Measurements from ENCODE around the gene CDKN3. TPM values are rescaled to one million over a fixed set of nuclear protein-coding genes. Genes with fewer than 3 reads are reported as not detected.
"Not testable (repeated sequence)": the region's sequence is repeated elsewhere in the genome, so short reads cannot be mapped to it uniquely, and the experiment has no call there.

CDKN3 gene
- total and polyA plus RNA-seq, 2 experiments from 2014 or later: 19.6 to 43.9 TPM

DNA sequence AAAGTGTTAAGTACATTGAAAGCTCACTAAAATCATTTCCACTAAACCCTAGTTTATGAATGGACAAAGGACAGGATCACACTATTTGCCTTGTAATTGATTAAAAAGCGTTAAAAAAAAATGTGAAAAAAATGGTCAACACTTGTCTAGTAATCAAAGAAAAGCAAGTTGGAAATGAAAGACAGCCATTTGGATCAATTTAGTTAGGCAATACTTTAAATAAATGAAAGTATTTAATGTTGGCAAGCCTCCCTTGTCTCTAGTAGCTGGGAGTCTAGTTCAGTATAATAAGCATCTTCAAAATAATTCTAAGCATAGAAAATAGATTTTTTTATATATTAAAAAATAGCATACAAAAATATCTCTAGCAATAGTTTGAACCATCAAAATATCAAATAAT, 58.6 kb downstream of the CDKN3 start:
- H3K4me1 ChIP-seq (ENCODE audit: low read depth): no peaks in the 10 kb centered on the region
- no peak for DNase-seq (ENCODE audit: low read depth in 1 of 2, low spot score in 1 of 2)
- no peak overlapping the region for H3K27ac ChIP-seq
- H3K36me3 ChIP-seq: no peaks in the 10 kb centered on the region
- no peaks in the 10 kb centered on the region for H3K27me3 ChIP-seq
- H3K9me3 ChIP-seq (ENCODE audit: low read depth): no peaks in the 10 kb centered on the region
- TF ChIP-seq, protein P1, sequence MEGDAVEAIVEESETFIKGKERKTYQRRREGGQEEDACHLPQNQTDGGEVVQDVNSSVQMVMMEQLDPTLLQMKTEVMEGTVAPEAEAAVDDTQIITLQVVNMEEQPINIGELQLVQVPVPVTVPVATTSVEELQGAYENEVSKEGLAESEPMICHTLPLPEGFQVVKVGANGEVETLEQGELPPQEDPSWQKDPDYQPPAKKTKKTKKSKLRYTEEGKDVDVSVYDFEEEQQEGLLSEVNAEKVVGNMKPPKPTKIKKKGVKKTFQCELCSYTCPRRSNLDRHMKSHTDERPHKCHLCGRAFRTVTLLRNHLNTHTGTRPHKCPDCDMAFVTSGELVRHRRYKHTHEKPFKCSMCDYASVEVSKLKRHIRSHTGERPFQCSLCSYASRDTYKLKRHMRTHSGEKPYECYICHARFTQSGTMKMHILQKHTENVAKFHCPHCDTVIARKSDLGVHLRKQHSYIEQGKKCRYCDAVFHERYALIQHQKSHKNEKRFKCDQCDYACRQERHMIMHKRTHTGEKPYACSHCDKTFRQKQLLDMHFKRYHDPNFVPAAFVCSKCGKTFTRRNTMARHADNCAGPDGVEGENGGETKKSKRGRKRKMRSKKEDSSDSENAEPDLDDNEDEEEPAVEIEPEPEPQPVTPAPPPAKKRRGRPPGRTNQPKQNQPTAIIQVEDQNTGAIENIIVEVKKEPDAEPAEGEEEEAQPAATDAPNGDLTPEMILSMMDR (IDR thresholded peaks at IDR 0.05; ENCODE audit: low read depth, low read length): no peak
- H3K4me3 ChIP-seq: no peak overlapping the region

DNA sequence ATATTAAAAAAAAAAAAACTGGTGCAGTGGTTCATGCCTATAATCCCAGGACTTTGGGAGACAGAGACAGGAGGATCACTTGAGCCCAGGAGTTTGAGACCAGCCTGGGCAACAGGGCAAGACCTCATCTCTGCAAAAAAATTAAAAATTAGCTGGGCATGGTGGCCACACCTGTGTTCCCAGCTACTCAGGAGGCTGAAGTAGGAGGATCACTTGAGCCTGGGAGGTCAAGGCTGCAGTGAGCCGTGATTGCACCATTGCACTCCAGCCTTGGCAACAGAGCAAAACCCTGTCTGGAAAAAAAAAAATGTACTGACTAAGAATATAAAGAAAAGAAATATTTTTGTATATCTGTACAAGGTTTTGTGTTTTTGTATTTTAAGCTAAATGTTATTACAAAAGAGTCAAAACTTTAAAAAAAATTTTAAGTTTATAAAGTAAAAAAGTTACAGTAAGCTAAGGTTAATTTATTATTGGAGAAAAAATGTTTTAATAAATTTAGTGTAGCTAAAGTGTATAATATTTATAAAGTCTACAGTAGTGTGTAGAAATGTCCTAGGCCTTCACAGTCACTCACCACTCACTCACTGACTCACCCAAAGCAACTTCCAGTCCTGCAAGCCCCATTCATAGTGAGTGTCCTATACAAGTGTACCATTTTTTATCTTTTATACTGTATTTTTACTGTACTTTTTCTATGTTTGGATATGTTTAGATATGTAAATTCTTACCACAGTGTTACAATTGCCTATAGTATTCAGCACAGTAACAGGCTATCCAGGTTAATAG, 60.2 kb downstream of the CDKN3 start:
- not testable (repeated sequence) for H3K27me3 ChIP-seq; H3K4me1 ChIP-seq (ENCODE audit: low read depth); DNase-seq (ENCODE audit: low read depth in 1 of 2, low spot score in 1 of 2); H3K36me3 ChIP-seq; H3K9me3 ChIP-seq (ENCODE audit: low read depth); H3K4me3 ChIP-seq; H3K27ac ChIP-seq

DNA sequence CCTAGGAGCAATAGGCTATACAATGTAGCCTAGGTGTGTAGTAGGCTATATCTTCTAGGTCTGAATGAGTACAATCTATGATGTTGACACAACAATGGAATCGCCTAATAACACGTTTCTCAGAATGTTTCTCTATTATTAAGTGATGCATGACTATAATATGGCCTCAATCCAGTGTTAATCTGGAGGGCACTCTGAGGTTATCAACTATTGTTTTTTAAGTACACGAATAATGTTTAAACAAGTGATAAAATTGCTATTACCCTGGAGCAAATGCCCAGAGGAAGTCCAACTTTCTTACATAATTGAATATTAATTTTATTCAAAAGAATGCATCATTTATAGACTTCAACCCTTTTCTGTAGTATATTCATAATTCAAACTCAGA, 60.8 kb downstream of the CDKN3 start:
- Histone ChIP-seq H3K4me1 (ENCODE audit: low read depth) (no peaks in the 10 kb centered on the region), H3K36me3 (no peaks in the 10 kb centered on the region), H3K27ac (no peak overlapping the region), H3K4me3 (no peak overlapping the region), H3K27me3 (no peaks in the 10 kb centered on the region), H3K9me3 (ENCODE audit: low read depth) (no peaks in the 10 kb centered on the region)
- no peak for DNase-seq (ENCODE audit: low read depth in 1 of 2, low spot score in 1 of 2)
- TF ChIP-seq, protein P1 (IDR thresholded peaks at IDR 0.05; ENCODE audit: low read depth, low read length): no peak

DNA sequence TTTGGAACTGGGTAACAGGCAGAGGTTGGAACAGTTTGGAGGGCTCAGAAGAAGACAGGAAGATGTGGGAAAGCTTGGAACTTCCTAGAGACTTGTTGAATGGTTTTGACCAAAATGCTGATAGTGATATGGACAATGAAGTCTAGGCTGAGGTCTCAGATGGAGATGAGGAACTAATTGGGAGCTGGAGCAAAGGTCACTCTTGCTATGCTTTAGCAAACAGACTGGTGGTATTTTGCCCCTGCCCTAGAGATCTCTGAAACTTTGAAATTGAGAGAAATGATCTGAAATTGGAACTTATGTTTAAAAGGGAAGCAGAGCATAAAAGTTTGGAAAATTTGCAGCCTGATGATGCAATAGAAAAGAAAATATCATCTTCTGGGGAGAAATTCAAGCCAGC, 61.7 kb downstream of the CDKN3 start:
- H3K27ac ChIP-seq; H3K36me3 ChIP-seq; H3K4me1 ChIP-seq (ENCODE audit: low read depth); H3K27me3 ChIP-seq; H3K4me3 ChIP-seq; H3K9me3 ChIP-seq (ENCODE audit: low read depth); DNase-seq (ENCODE audit: low read depth in 1 of 2, low spot score in 1 of 2): not testable (repeated sequence)

DNA sequence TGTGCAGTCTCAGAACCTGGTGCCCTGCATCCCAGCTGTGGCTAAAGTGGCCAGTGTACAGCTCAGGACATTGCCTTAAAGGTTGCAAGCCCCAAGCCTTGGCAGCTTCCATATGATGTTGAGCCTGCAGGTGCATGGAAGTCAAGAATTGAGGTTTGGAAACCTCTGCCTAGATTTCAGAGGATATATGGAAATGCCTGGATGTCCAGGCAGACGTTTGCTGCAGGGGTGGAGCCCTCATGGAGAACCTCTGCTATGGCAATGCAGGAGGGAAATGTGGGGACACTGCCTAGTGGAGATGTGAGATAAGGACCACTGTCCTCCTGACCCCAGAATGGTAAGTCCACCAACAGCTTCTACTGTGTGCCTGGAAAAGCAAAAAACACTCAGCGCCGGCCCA, 62.3 kb downstream of the CDKN3 start:
- no peaks in the 10 kb centered on the region for H3K36me3 ChIP-seq
- H3K4me1 ChIP-seq (ENCODE audit: low read depth): no peaks in the 10 kb centered on the region
- no peak for DNase-seq (ENCODE audit: low read depth in 1 of 2, low spot score in 1 of 2)
- H3K27ac ChIP-seq: no peak overlapping the region
- H3K27me3 ChIP-seq: no peaks in the 10 kb centered on the region
- H3K9me3 ChIP-seq (ENCODE audit: low read depth): no peaks in the 10 kb centered on the region
- H3K4me3 ChIP-seq: no peak overlapping the region
- TF ChIP-seq, protein P1 (IDR thresholded peaks at IDR 0.05; ENCODE audit: low read depth, low read length): no peak

DNA sequence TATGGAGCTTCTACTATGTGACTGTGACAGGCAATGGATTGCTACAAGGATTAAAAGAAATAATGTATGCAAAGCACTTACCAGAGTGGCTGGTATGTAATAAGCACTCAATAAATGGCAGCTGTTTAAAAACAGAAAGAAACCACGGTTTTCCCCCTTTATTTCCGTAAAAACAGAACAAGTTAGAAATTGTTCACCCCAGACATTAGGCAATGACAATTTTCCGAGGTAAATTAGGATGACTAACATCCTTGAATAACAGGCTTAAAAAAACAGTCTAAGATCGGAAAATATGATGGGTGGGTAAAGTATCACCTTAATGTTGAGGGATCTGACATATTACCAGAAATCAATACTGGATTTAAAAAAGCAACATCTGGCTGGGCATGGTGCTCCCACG, 65.2 kb downstream of the CDKN3 start:
- TF ChIP-seq, protein P1 (IDR thresholded peaks at IDR 0.05; ENCODE audit: low read depth, low read length): no peak
- H3K36me3 ChIP-seq: no peaks in the 10 kb centered on the region
- no peaks in the 10 kb centered on the region for H3K4me1 ChIP-seq (ENCODE audit: low read depth)
- H3K9me3 ChIP-seq (ENCODE audit: low read depth): no peaks in the 10 kb centered on the region
- no peak for DNase-seq (ENCODE audit: low read depth in 1 of 2, low spot score in 1 of 2)
- H3K27me3 ChIP-seq: no peaks in the 10 kb centered on the region
- H3K27ac ChIP-seq: no peak overlapping the region
- H3K4me3 ChIP-seq: no peak overlapping the region

Measured in cardiac muscle cell (in vitro differentiated cells and primary cell).